Spinal cord (tissue), 10 donors: Measurements from ENCODE around the gene ENO2. TPM values are rescaled to one million over a fixed set of nuclear protein-coding genes. Genes with fewer than 3 reads are reported as not detected.

Experiments used
- DNase-seq, 6 donors: peaks; one replicate each; pipeline versions ENCODE4 v3.0.0 to v3.0.0-alpha.2; 2013 to 2015; ENCODE audit warnings: low spot score in 6 of 6, low read depth in 4 of 6
- H3K27ac ChIP-seq: one replicate; pipeline ENCODE4 v1.5.1; 2013; ENCODE audit warnings: low read depth, low read length, control low read depth
- H3K27me3 ChIP-seq: one replicate; pipeline ENCODE4 v1.6.1; 2013; ENCODE audit warnings: low read length; ENCODE audit not compliant: control insufficient read depth, insufficient read depth
- H3K36me3 ChIP-seq: one replicate; pipeline ENCODE4 v1.6.1; 2013; ENCODE audit warnings: low read length; ENCODE audit not compliant: control insufficient read depth, insufficient read depth
- H3K4me1 ChIP-seq: one replicate; pipeline ENCODE4 v1.6.1; 2013; ENCODE audit warnings: low read length; ENCODE audit not compliant: control insufficient read depth, insufficient read depth
- H3K4me3 ChIP-seq: one replicate; pipeline ENCODE4 v1.5.1; 2013; ENCODE audit warnings: low read depth, low read length, control low read depth
- H3K9me3 ChIP-seq: one replicate; pipeline ENCODE4 v1.6.1; 2013; ENCODE audit warnings: low read length; ENCODE audit not compliant: control insufficient read depth, insufficient read depth
- WGBS: methylation state at CpG from one replicate; pipeline ENCODE4 v1.1.5; 2013; ENCODE audit warnings: missing lambda C conversion rate; ENCODE audit not compliant: insufficient coverage; 5-methylcytosine and 5-hydroxymethylcytosine counted together
- polyA plus RNA-seq, 2 donors: library from polyadenylated mRNA; unstranded; fragments of 120-200 nt; gene quantifications; one replicate each; pipeline ENCODE4 v1.2.1, GENCODE V29; 2013; ENCODE audit not compliant: insufficient read length in 2 of 2
- total RNA-seq, 2 donors: library from RNA; depleted of rRNA in 1 of 2; stranded (reverse); fragments of 120-200 nt in 1 of 2; fragments of >200 nt in 1 of 2; gene quantifications; one replicate each; pipeline versions ENCODE4 v1.2.3 to v1.2.4, GENCODE V29; 2013 to 2014
- donor health status: healthy.

The ENO2 gene
- total and polyA plus RNA-seq, 4 donors, result 118 to 640 (median 461) TPM

- H3K36me3 ChIP-seq, result peaks cover 78% of the 10 kb centered on the region
- H3K4me3 ChIP-seq, result no peak overlapping the region
- H3K9me3 ChIP-seq, result no peaks in the 10 kb centered on the region
- no peak overlapping the region for H3K27ac ChIP-seq
- DNase-seq, result no peak
- no peaks in the 10 kb centered on the region for H3K27me3 ChIP-seq
- 75% methylated on average over 2 of the region's 2 CpGs for WGBS
- H3K4me1 ChIP-seq, result peaks cover 55% of the 10 kb centered on the region
Observed at GRCh38 chr12:6939191-6939540, 24.8 kb downstream of the ENO2 start.

GRCh38 chr12:6941267-6941666 is 26.9 kb downstream of the ENO2 start:
- Histone ChIP-seq H3K4me3 (no peak overlapping the region), H3K27ac (no peak overlapping the region), H3K36me3 (peaks cover 69% of the 10 kb centered on the region), H3K9me3 (no peaks in the 10 kb centered on the region), H3K4me1 (peaks cover 72% of the 10 kb centered on the region), H3K27me3 (no peaks in the 10 kb centered on the region)
- 83% methylated on average over 10 of the region's 12 CpGs for WGBS
- no peak for DNase-seq

GRCh38 chr12:6941782-6942181 is 27.4 kb downstream of the ENO2 start:
- Histone ChIP-seq H3K4me1 (peaks cover 72% of the 10 kb centered on the region), H3K36me3 (peaks cover 69% of the 10 kb centered on the region), H3K27ac (no peak overlapping the region), H3K27me3 (no peaks in the 10 kb centered on the region), H3K4me3 (no peak overlapping the region), H3K9me3 (no peaks in the 10 kb centered on the region)
- WGBS, result 70% methylated on average over 2 of the region's 12 CpGs
- no peak for DNase-seq

GRCh38 chr12:6942331-6942665 is 27.9 kb downstream of the ENO2 start:
- no peak for DNase-seq
- Histone ChIP-seq H3K36me3 (peaks cover 68% of the 10 kb centered on the region), H3K4me3 (no peak overlapping the region), H3K9me3 (no peaks in the 10 kb centered on the region), H3K27ac (peak overlapping the region; percentile 99), H3K4me1 (peaks cover 69% of the 10 kb centered on the region), H3K27me3 (no peaks in the 10 kb centered on the region)
- 88% methylated on average over 11 of the region's 11 CpGs for WGBS

GRCh38 chr12:6943389-6943721 is 29.0 kb downstream of the ENO2 start:
- peaks cover 65% of the 10 kb centered on the region for H3K36me3 ChIP-seq
- no peaks in the 10 kb centered on the region for H3K27me3 ChIP-seq
- no peaks in the 10 kb centered on the region for H3K9me3 ChIP-seq
- peaks cover 59% of the 10 kb centered on the region for H3K4me1 ChIP-seq
- peak overlapping the region; percentile 99 for H3K27ac ChIP-seq
- H3K4me3 ChIP-seq, result peak overlapping the region; percentile 96
- peak in 5 of 6 donors; percentile 70 to 98 (median 88) for DNase-seq
- 0% methylated on average over 6 of the region's 13 CpGs for WGBS

- WGBS, result under 1% methylated on average over 30 of the region's 31 CpGs
- peak; percentile 61 to 96 (median 87) for DNase-seq
- H3K4me1 ChIP-seq, result peaks cover 54% of the 10 kb centered on the region
- no peaks in the 10 kb centered on the region for H3K27me3 ChIP-seq
- peaks cover 60% of the 10 kb centered on the region for H3K36me3 ChIP-seq
- H3K9me3 ChIP-seq, result no peaks in the 10 kb centered on the region
- H3K27ac ChIP-seq, result peak within 1 kb of the TSS; percentile 99
- peak within 1 kb of the TSS; percentile 96 for H3K4me3 ChIP-seq
Observed at GRCh38 chr12:6943722-6944380, 29.5 kb downstream of the ENO2 start, which contains the start of the genes C12orf57 and RNU7-1. Gene C12orf57 (plus strand): TSS chr12:6944022. CDS start chr12:6944122, 100 bp downstream. Gene RNU7-1 (plus strand): TSS chr12:6943816.

- Histone ChIP-seq H3K27ac (peak overlapping the region; percentile 99), H3K9me3 (no peaks in the 10 kb centered on the region), H3K4me1 (peaks cover 51% of the 10 kb centered on the region), H3K27me3 (no peaks in the 10 kb centered on the region), H3K36me3 (peaks cover 53% of the 10 kb centered on the region), H3K4me3 (peak overlapping the region; percentile 96)
- peak in 5 of 6 donors; percentile 87 to 98 (median 89) for DNase-seq
- 0% methylated on average over 37 of the region's 48 CpGs for WGBS
Observed at GRCh38 chr12:6944381-6945186, 30.2 kb downstream of the ENO2 start.

- peaks cover 51% of the 10 kb centered on the region for H3K4me1 ChIP-seq
- peaks cover 43% of the 10 kb centered on the region for H3K36me3 ChIP-seq
- no peaks in the 10 kb centered on the region for H3K27me3 ChIP-seq
- H3K9me3 ChIP-seq, result no peaks in the 10 kb centered on the region
- WGBS, result 85% methylated on average over 10 of the region's 11 CpGs
- H3K4me3 ChIP-seq, result no peak overlapping the region
- no peak overlapping the region for H3K27ac ChIP-seq
- DNase-seq, result no peak
Observed at GRCh38 chr12:6945613-6946012, 31.2 kb downstream of the ENO2 start.

GRCh38 chr12:6946033-6946919 is 31.9 kb downstream of the ENO2 start:
- Histone ChIP-seq H3K27me3 (no peaks in the 10 kb centered on the region), H3K9me3 (no peaks in the 10 kb centered on the region), H3K4me1 (peaks cover 50% of the 10 kb centered on the region), H3K36me3 (peaks cover 37% of the 10 kb centered on the region), H3K27ac (no peak overlapping the region), H3K4me3 (no peak overlapping the region)
- DNase-seq, result no peak
- WGBS, result 42% methylated on average over 21 of the region's 32 CpGs
